GM12801 (cell line): Measurements from ENCODE around the gene TMEM135.

Experiments
- CTCF ChIP-seq: IDR thresholded peaks from one replicate; pipeline ENCODE4 v1.5.1; 2011; ENCODE audit warnings: control low read depth; ENCODE audit not compliant: insufficient read length; ENCODE audit errors: extremely low read depth

Gene TMEM135

GRCh38 chr11:87353771-87354345 lies 316.1 kb downstream of the TMEM135 start:
- no peak for TF ChIP-seq CTCF

GRCh38 chr11:87355596-87355995 lies 317.9 kb downstream of the TMEM135 start:
- no peak for TF ChIP-seq CTCF

- no peak for TF ChIP-seq CTCF
These were observed 318.7 kb downstream of the TMEM135 start for GRCh38 chr11:87356428-87356827.

- TF ChIP-seq CTCF: no peak
These were observed 320.7 kb downstream of the TMEM135 start for GRCh38 chr11:87358461-87358860.

GRCh38 chr11:87359401-87359800 lies 321.7 kb downstream of the TMEM135 start:
- TF ChIP-seq CTCF: no peak

GRCh38 chr11:87361891-87362290 lies 324.2 kb downstream of the TMEM135 start:
- TF ChIP-seq CTCF: no peak

GRCh38 chr11:87366346-87366745 lies 328.6 kb downstream of the TMEM135 start:
- no peak for TF ChIP-seq CTCF
